Natural killer cell (primary cell): Measurements from ENCODE around the gene MYMX. TPM values are rescaled to one million over a fixed set of nuclear protein-coding genes. Genes with fewer than 3 reads are reported as not detected.

Source experiments
- ATAC-seq, 3 donors: fragments of 150-1000 bp in 2 of 3; fragments of 200-7000 bp in 1 of 3; cut with Tn5 transposase; 1 replicate in 1 of 3; 2 replicates in 2 of 3; pipeline ENCODE4 v1.10.0; 2021; ENCODE audit warnings: mild to moderate bottlenecking in 2 of 3, moderate library complexity in 2 of 3
- DNase-seq, 2 donors: peaks; one replicate each; pipeline versions ENCODE4 v3.0.0 to v3.0.0-alpha.2; 2013 to 2021; ENCODE audit warnings: mixed read lengths in 1 of 2
- H3K27ac ChIP-seq: one replicate; pipeline ENCODE4 v1.5.1; 2013; ENCODE audit warnings: mild to moderate bottlenecking, low read length
- H3K27me3 ChIP-seq: one replicate; pipeline ENCODE4 v1.6.1; 2013; ENCODE audit warnings: low read length; ENCODE audit not compliant: control insufficient read depth, insufficient read depth
- H3K36me3 ChIP-seq: one replicate; pipeline ENCODE4 v1.6.1; 2013; ENCODE audit warnings: low read length; ENCODE audit not compliant: control insufficient read depth, insufficient read depth
- H3K4me1 ChIP-seq: one replicate; pipeline ENCODE4 v1.6.1; 2013; ENCODE audit warnings: low read length; ENCODE audit not compliant: control insufficient read depth, insufficient read depth
- H3K4me3 ChIP-seq: one replicate; pipeline ENCODE4 v1.5.1; 2013; ENCODE audit warnings: low read length
- H3K9me3 ChIP-seq: one replicate; pipeline ENCODE4 v1.6.1; 2013; ENCODE audit warnings: low read length; ENCODE audit not compliant: control insufficient read depth, insufficient read depth
- H3K27ac Mint-ChIP-seq, 2 donors: one replicate each; pipeline ENCODE4 v1.8.0; 2022; ENCODE audit warnings: mild to moderate bottlenecking in 2 of 2, mixed read lengths in 2 of 2, moderate library complexity in 1 of 2
- H3K27me3 Mint-ChIP-seq, 2 donors: one replicate each; pipeline ENCODE4 v1.8.0; 2022; ENCODE audit warnings: low read depth in 2 of 2, mixed read lengths in 2 of 2
- H3K36me3 Mint-ChIP-seq: one replicate; pipeline ENCODE4 v1.8.0; 2022; ENCODE audit warnings: mixed read lengths
- H3K4me1 Mint-ChIP-seq, 2 donors: one replicate each; pipeline ENCODE4 v1.8.0; 2022; ENCODE audit warnings: mixed read lengths in 2 of 2
- H3K4me3 Mint-ChIP-seq: one replicate; pipeline ENCODE4 v1.8.0; 2022; ENCODE audit warnings: mild to moderate bottlenecking, moderate library complexity, mixed read lengths
- H3K9me3 Mint-ChIP-seq, 2 donors: one replicate each; pipeline ENCODE4 v1.8.0; 2022; ENCODE audit warnings: mixed read lengths in 2 of 2
- CTCF ChIP-seq: fragments of 200-600 bp; IDR thresholded peaks from one replicate; pipeline ENCODE4 v1.8.0; 2022; ENCODE audit warnings: antibody characterized with exemption
- WGBS: methylation state at CpG from one replicate; pipeline ENCODE4 v1.1.7; 2013; ENCODE audit warnings: missing lambda C conversion rate; ENCODE audit not compliant: insufficient coverage; 5-methylcytosine and 5-hydroxymethylcytosine counted together
- intact Hi-C: fragments of 100-400 bp; cut with micrococcal nuclease; formaldehyde crosslinking; loops from one replicate; pipeline ENCODE4 v1.14.2; 2022
- total RNA-seq, 4 donors: library from RNA; stranded (reverse); fragments of 120-200 nt in 1 of 4; gene quantifications; one replicate each; pipeline versions ENCODE4 v1.2.3 to v1.2.4, GENCODE V29; 2013 to 2022

Gene MYMX
- total RNA-seq, 3 donors from 2014 or later (not counting 1 experiment from before 2014, with no cell fraction given), result not detected

GRCh38 chr6:44190715-44191114 is 26.0 kb upstream of the MYMX start:
- H3K36me3 ChIP-seq, result no peaks in the 10 kb centered on the region
- intact Hi-C loops, result no loop called here
- H3K27ac ChIP-seq, result no peak overlapping the region
- no peaks in the 10 kb centered on the region for H3K27me3 ChIP-seq
- H3K27me3 Mint-ChIP-seq, result peaks cover 7 to 12% of the 10 kb centered on the region in 2 donors
- DNase-seq, result no peak
- H3K9me3 Mint-ChIP-seq, result no peaks in the 10 kb centered on the region
- WGBS, result 60% methylated on average over 1 of the region's 2 CpGs
- H3K27ac Mint-ChIP-seq, result no peak overlapping the region
- H3K4me3 Mint-ChIP-seq, result no peak overlapping the region
- H3K9me3 ChIP-seq, result no peaks in the 10 kb centered on the region
- no peaks in the 10 kb centered on the region for H3K36me3 Mint-ChIP-seq
- peaks cover 9% of the 10 kb centered on the region for H3K4me1 ChIP-seq
- no peak overlapping the region for H3K4me3 ChIP-seq
- ATAC-seq, result no peak
- peaks cover 11% of the 10 kb centered on the region in 2 donors for H3K4me1 Mint-ChIP-seq
- no peak for TF ChIP-seq CTCF

GRCh38 chr6:44192428-44193041 is 24.2 kb upstream of the MYMX start:
- Histone ChIP-seq H3K27me3 (no peaks in the 10 kb centered on the region), H3K4me1 (peaks cover 9% of the 10 kb centered on the region), H3K9me3 (no peaks in the 10 kb centered on the region), H3K27ac (no peak overlapping the region), H3K36me3 (no peaks in the 10 kb centered on the region), H3K4me3 (no peak overlapping the region)
- Mint-ChIP-seq H3K27ac (peak overlapping the region in 1 of 2 donors; percentile 21), H3K9me3 (no peaks in the 10 kb centered on the region), H3K4me1 (peaks cover 11% of the 10 kb centered on the region in 2 donors), H3K27me3 (peaks cover 0 to 6% of the 10 kb centered on the region in 2 donors), H3K36me3 (no peaks in the 10 kb centered on the region), H3K4me3 (peak overlapping the region; percentile 72)
- DNase-seq (no peak), ATAC-seq (peak in 2 of 3 donors; percentile 40 to 59)
- WGBS, result 37% methylated on average over 10 of the region's 10 CpGs
- TF ChIP-seq CTCF, result no peak
- intact Hi-C loops, result no loop called here

DNA sequence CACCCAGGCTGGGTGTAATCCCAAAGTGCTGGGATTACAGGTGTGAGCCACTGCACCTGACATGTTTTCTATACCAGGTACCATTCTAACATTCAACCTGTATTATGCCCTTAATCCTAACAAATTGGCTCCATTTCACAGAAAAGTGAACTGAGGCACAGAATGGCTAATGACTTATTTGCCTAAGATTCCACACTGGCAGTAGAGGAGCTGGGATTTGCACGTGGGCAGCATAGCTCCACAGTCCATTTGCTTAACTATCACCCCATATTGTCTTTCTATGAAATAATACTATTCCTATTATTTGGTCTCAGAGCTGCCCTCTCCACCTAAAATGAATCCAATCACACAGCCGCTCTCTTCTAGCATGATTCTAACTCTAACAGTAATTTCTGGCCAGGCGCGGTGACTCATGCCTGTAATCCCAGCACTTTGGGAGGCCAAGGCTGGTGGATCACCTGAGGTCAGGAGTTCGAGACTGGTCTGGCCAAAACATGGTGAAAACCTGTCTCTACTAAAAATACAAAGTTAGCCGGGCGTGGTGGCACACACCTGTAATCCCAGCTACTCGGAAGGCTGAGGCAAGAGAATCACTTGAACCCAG is 23.3 kb upstream of the MYMX start:
- H3K36me3 Mint-ChIP-seq, result no peaks in the 10 kb centered on the region
- intact Hi-C loops, result no loop called here
- TF ChIP-seq CTCF, result no peak

More for the DNA sequence above, 23.3 kb upstream of the MYMX start:
- peaks cover 0 to 6% of the 10 kb centered on the region in 2 donors for H3K27me3 Mint-ChIP-seq
- Histone ChIP-seq H3K27ac (no peak overlapping the region), H3K36me3 (no peaks in the 10 kb centered on the region), H3K4me3 (no peak overlapping the region), H3K9me3 (no peaks in the 10 kb centered on the region), H3K4me1 (peaks cover 9% of the 10 kb centered on the region), H3K27me3 (no peaks in the 10 kb centered on the region)
- no peak overlapping the region for H3K27ac Mint-ChIP-seq
- H3K9me3 Mint-ChIP-seq, result no peaks in the 10 kb centered on the region
- H3K4me3 Mint-ChIP-seq, result no peak overlapping the region
- ATAC-seq (no peak), DNase-seq (no peak)
- WGBS, result 90% methylated on average over 8 of the region's 8 CpGs
- peaks cover 11% of the 10 kb centered on the region in 2 donors for H3K4me1 Mint-ChIP-seq
